Hepatocyte (in vitro differentiated cells): Measurements from ENCODE around the gene KNTC1.
"Not testable (repeated sequence)": the region's sequence is repeated elsewhere in the genome, so short reads cannot be mapped to it uniquely, and the experiment has no call there.

ENCODE experiments used
- EZH2 ChIP-seq: fragments of 200-600 bp; sonication (generic); IDR thresholded peaks from 2 replicates; pipeline ENCODE4 v1.6.1; 2016; ENCODE audit warnings: antibody characterized with exemption, mild to moderate bottlenecking, borderline replicate concordance
- EZH2phosphoT487 ChIP-seq: fragments of 200-600 bp; sonication (generic); IDR thresholded peaks from one replicate; pipeline ENCODE4 v1.6.1; 2018; ENCODE audit warnings: antibody characterized with exemption, mild to moderate bottlenecking, low read depth, moderate library complexity; ENCODE audit not compliant: unreplicated experiment, severe bottlenecking
- TF ChIP-seq, protein P1 (sequence below): fragments of 200-600 bp; sonication (generic); IDR thresholded peaks from 2 replicates; pipeline ENCODE4 v1.5.1; 2016; ENCODE audit warnings: antibody characterized with exemption, mild to moderate bottlenecking; ENCODE audit not compliant: poor library complexity

GRCh38 chr12:122513028-122513427 is 14.0 kb upstream of the KNTC1 start:
- TF ChIP-seq, protein P1, sequence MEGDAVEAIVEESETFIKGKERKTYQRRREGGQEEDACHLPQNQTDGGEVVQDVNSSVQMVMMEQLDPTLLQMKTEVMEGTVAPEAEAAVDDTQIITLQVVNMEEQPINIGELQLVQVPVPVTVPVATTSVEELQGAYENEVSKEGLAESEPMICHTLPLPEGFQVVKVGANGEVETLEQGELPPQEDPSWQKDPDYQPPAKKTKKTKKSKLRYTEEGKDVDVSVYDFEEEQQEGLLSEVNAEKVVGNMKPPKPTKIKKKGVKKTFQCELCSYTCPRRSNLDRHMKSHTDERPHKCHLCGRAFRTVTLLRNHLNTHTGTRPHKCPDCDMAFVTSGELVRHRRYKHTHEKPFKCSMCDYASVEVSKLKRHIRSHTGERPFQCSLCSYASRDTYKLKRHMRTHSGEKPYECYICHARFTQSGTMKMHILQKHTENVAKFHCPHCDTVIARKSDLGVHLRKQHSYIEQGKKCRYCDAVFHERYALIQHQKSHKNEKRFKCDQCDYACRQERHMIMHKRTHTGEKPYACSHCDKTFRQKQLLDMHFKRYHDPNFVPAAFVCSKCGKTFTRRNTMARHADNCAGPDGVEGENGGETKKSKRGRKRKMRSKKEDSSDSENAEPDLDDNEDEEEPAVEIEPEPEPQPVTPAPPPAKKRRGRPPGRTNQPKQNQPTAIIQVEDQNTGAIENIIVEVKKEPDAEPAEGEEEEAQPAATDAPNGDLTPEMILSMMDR = not testable (repeated sequence)
- not testable (repeated sequence) for TF ChIP-seq EZH2phosphoT487, EZH2
